Stimulated activated CD4-positive, alpha-beta T cell treated with anti-CD3 and anti-CD28 coated beads, Interleukin-15, amount 100 ng/mL, for 1 hour (primary cell): Measurements from ENCODE around the gene COL6A1.
"Not testable (repeated sequence)": the region's sequence is repeated elsewhere in the genome, so short reads cannot be mapped to it uniquely, and the experiment has no call there.

Experiments used
- DNase-seq, 2 donors: peaks; one replicate each; pipeline ENCODE4 v3.0.0-alpha.2; 2020; ENCODE audit warnings: low read depth in 1 of 2, low spot score in 1 of 2

The COL6A1 gene

GRCh38 chr21:45965084-45965809 is 16.3 kb upstream of the COL6A1 start:
- DNase-seq: no peak

GRCh38 chr21:45966791-45967394 is 14.7 kb upstream of the COL6A1 start:
- no peak for DNase-seq

GRCh38 chr21:45969921-45970673 is 11.5 kb upstream of the COL6A1 start:
- no peak for DNase-seq

- DNase-seq: peak in 1 of 2 donors; percentile 47
These were observed 10.6 kb upstream of the COL6A1 start for GRCh38 chr21:45970674-45971615.

GRCh38 chr21:45971616-45972352 is 9.8 kb upstream of the COL6A1 start:
- no peak for DNase-seq

- DNase-seq: no peak
These were observed 9.2 kb upstream of the COL6A1 start for GRCh38 chr21:45972353-45972715.

- DNase-seq: no peak
These were observed 8.7 kb upstream of the COL6A1 start for GRCh38 chr21:45972716-45973474.

- peak; percentile 63 to 74 for DNase-seq
These were observed 8.0 kb upstream of the COL6A1 start for GRCh38 chr21:45973475-45974072.

GRCh38 chr21:45974073-45975019 is 7.2 kb upstream of the COL6A1 start:
- DNase-seq: no peak

- no peak for DNase-seq
These were observed 6.4 kb upstream of the COL6A1 start for GRCh38 chr21:45975020-45975666.

- DNase-seq: not testable (repeated sequence)
These were observed 5.7 kb upstream of the COL6A1 start for GRCh38 chr21:45975667-45976409.

GRCh38 chr21:45976701-45977311 is 4.8 kb upstream of the COL6A1 start:
- DNase-seq: no peak

GRCh38 chr21:45977396-45977795 is 4.2 kb upstream of the COL6A1 start:
- DNase-seq: no peak

- no peak for DNase-seq
These were observed 2.4 kb upstream of the COL6A1 start for GRCh38 chr21:45979141-45979631.

- no peak for DNase-seq
These were observed 1.9 kb upstream of the COL6A1 start for GRCh38 chr21:45979651-45980050.

- no peak for DNase-seq
These were observed 1.3 kb upstream of the COL6A1 start for GRCh38 chr21:45980271-45980670.
